Right cardiac atrium (tissue), 5 donors: ENCODE results near the gene FGF10. TPM values are rescaled to one million over a fixed set of nuclear protein-coding genes. Genes with fewer than 3 reads are reported as not detected.

Source experiments
- ATAC-seq, 2 donors: fragments of 200-7000 bp; cut with Tn5 transposase; one replicate each; pipeline versions ENCODE4 v1.8.0 to v1.9.1; 2020; ENCODE audit warnings: moderate library complexity in 2 of 2, mild to moderate bottlenecking in 1 of 2
- DNase-seq, 3 donors: peaks; one replicate each; pipeline ENCODE4 v3.0.0-alpha.2; 2020
- H3K27ac ChIP-seq: one replicate; pipeline ENCODE4 v1.5.1; 2013; ENCODE audit warnings: mild to moderate bottlenecking, low read length, control low read depth, moderate library complexity
- H3K27me3 ChIP-seq: one replicate; pipeline ENCODE4 v1.6.1; 2013; ENCODE audit not compliant: control insufficient read depth, insufficient read depth
- H3K4me1 ChIP-seq: one replicate; pipeline ENCODE4 v1.6.1; 2013; ENCODE audit warnings: low read length; ENCODE audit not compliant: control insufficient read depth, insufficient read depth
- H3K4me3 ChIP-seq: one replicate; pipeline ENCODE4 v1.5.1; 2013; ENCODE audit warnings: low read length, control low read depth
- H3K9me3 ChIP-seq: one replicate; pipeline ENCODE4 v1.6.1; 2013; ENCODE audit warnings: low read length; ENCODE audit not compliant: control insufficient read depth
- WGBS: extraction: QIAGEN DNeasy Blood & Tissue Kit; methylation state at CpG from one replicate; pipeline ENCODE4 v1.1.7; 2013; 5-methylcytosine and 5-hydroxymethylcytosine counted together
- intact Hi-C, 4 donors: fragments of 100-400 bp; cut with DNase I; formaldehyde crosslinking; loops; one replicate each; pipeline versions ENCODE4 v1.11.0 to v1.14.0; 2022 to 2023
- polyA plus RNA-seq: library from polyadenylated mRNA; stranded (reverse); fragments of 200-250 nt; gene quantifications from one replicate; pipeline ENCODE4 v1.2.3, GENCODE V29; 2013
- total RNA-seq, 4 donors: library from RNA; stranded (reverse); fragmentation: NEBNext Ultra II Directional; extraction: Animal tissue kit (Norgen Biotek cat#: 25700); gene quantifications; one replicate each; pipeline ENCODE4 v1.2.1, GENCODE V29; 2021
- donor health status: healthy with polysubstance abuse.
- donor health status: DM: no; HTN: yes; CAD: no.
- donor health status: DM: no; HTN: no; CAD: no.
- donor health status: DM: no; HTN: yes; CAD: no; lungs with severe emphysema.
- donor health status: DM: yes; HTN: yes; CAD: no.

Gene FGF10
- total and polyA plus RNA-seq, 5 donors: 0.31 to 3.7 (median 0.71) TPM

DNA sequence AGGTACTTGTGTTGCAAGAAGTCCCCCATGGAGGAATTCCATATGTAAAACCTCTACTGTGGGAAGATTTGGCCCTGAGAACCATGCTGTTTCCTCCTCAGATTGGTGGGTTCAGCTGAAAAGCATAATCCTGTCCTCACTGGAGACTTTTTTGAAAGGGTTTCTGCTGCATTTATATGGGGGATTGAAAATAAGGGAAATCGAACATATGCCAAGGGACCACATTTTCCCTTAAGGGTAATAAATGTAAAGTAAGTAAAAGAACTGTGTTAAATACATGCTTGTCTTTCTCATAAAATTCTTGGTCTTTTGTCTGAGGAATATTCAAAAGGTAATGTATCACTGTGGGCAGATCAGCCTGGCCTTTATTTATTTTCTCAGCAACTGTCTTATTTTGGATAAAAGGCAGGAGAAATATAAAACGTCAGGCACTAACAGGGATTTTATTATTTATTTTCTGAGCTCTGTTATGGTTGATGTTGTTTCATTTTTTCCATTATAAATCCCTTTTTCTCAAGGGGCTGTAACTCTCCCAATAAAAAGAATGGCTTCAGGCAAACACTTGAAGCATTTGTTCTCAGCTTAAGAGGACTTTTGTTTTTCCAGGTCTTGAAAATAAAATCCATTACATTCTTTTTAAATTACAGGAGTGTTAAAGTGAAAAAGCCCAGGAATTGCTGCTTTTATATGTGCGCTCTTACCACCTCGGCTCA, 131.4 kb downstream of the FGF10 start:
- Histone ChIP-seq H3K27ac (no peak overlapping the region), H3K27me3 (no peaks in the 10 kb centered on the region), H3K4me3 (no peak overlapping the region), H3K9me3 (peaks cover 2% of the 10 kb centered on the region), H3K4me1 (no peaks in the 10 kb centered on the region)
- 72% methylated on average over 4 of the region's 4 CpGs for WGBS
- DNase-seq (no peak), ATAC-seq (no peak)
- intact Hi-C loops: no loop called here

DNA sequence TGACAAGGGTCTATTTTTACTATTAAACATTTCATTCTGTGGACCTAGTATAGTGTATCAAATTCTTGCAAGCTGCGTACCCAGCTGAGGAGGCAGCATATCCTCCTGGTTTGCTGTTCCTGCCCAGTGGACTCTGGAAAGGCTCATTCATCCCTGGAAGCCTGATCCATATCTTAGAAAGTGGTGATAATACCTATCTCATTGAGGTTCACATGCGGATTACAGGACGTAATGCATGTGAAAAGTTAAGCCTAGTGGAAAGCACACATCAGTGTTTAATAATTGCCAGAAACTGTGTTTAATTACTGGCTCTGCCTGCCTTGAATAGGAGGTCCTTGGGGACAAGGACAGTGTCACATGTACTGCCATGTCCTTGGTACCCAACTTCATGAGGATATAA, 132.0 kb downstream of the FGF10 start:
- Histone ChIP-seq H3K4me3 (no peak overlapping the region), H3K27ac (no peak overlapping the region), H3K4me1 (no peaks in the 10 kb centered on the region), H3K27me3 (no peaks in the 10 kb centered on the region), H3K9me3 (peaks cover 2% of the 10 kb centered on the region)
- intact Hi-C loops: no loop called here
- 77% methylated on average over 3 of the region's 3 CpGs for WGBS
- DNase-seq (no peak), ATAC-seq (no peak)
